DMS114 treated with DMSO at 0.1 percent for 48 hours (cell line): ENCODE measurements around the gene KRTAP5-2.
"Not testable (repeated sequence)": the region's sequence is repeated elsewhere in the genome, so short reads cannot be mapped to it uniquely, and the experiment has no call there.

Source experiments
- DNase-seq: peaks from one replicate; lab custom pipeline; 2025; ENCODE audit not compliant: unreplicated experiment; lab: John Stamatoyannopoulos, UW

Gene KRTAP5-2

DNA sequence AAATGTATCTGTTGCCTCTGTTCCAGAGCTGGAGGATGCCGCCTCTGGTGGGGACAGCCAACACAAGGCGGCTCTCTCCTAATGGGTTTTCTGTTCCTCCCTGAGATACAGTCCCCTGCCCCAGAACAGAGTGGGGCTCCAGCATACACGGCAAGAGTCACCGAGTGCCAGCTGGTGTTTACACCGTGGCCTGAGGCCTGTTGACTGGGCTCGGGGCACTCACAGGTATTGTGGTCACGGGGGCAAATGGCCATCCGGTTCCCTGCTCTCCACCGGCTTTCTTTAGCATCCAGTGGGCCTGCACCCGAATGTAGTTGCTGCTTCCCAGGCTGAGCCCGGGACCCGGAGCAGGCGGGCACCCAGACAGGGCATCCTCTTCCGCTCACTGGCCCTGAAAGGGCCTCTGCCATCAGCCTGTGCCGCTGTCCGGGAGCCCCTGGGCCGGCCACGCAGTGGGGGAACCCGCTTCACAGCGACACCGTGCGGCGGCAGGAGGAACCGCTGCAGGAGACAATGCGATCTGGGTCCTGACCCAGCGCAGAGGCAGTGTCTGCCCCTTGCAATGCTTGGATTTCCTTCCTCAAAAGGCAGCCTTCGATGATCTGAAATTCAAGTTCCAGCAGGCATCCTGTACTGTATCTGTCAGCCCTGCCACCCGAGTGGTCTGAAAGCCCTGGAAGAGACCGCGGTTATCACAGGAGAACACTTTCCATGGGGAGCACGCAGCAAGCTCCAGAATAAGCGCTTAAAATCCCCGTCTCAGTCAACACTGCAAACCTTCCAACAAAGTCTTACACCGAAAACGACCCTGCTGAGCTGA lies 30.6 kb upstream of the KRTAP5-2 start:
- no peak for DNase-seq

DNA sequence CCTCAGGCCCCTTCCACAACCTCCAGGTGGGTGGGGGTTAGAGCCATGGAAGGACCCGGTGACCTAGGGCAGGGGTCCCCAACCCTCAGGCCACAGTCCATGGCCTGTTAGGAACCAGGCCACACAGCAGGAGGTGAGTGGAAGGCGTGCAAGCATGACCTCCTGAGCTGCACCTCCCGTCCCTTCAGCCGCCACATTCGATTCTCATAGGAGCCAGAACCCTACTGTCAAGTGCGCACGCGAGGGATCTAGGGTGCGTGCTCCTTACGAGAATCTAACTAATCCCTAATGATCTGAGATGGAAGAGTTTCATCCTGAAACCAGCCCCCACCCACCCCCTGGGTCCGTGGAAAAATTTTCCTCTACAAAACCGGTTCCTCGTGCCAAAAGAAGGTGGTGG lies 27.4 kb upstream of the KRTAP5-2 start:
- DNase-seq, result no peak

DNA sequence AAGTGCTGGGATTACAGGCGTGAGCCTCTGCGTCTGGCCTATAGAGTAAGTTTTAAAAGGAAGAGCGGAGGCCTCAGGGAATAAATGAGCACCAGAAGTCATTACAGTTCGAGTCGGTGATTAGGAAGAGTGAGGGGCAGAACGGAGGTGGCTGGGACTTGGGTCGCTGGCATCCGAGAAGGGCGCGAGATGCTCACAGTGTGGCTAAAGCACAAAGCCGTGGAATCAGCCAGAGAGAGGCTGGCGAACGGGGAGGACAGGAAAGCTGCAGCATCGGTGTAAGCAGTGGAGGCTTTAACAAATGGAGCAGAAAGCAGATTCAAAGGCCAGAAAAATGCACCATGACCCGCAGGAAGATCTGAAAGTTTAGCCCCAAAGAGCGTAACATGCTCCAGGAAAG lies 26.5 kb upstream of the KRTAP5-2 start:
- DNase-seq, result no peak

DNA sequence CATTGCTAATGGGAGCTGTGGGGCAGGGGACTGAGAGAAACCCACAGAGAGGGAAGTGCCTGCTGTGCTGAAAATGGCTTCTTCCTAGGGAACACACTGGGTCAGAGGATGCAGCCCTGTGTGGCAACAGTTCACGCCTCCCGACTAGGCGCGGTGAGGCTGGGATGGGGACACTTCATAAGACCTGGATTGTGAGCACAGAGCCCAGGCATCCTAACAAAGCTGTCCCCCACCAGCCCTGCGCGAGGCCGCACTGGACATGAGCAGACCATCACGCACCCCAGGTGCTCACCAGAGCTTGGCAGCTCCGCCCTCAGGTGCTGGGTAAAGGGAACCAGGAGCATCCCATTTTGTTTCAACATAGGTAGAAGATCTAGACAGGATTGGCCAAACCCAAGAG lies 25.6 kb upstream of the KRTAP5-2 start:
- DNase-seq, result no peak

DNA sequence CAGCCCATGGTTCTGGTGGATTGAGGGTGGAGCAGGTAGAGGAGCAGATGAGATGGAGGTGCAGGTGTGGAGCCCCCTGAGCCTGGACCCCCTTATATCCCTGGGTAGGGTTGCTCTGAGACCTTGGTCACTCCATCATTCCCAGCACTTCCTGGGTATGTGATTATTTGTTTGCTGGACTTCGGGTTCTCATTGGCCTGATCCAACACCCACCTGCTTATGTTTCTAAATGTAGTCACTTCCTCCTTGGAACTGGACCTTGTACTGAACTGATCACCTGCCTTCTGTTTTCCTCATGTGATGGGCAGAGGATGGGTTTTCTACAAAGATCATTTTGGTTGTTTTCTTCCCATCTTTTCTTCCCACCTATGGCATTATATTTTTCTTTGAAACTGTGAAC lies 24.0 kb upstream of the KRTAP5-2 start, which contains the start of gene KRTAP5-4:
Gene KRTAP5-4 (minus strand): TSS at position 53 of the 400 bp plus-strand sequence. CDS start 45 bp downstream, at position 8.
- no peak for DNase-seq

DNA sequence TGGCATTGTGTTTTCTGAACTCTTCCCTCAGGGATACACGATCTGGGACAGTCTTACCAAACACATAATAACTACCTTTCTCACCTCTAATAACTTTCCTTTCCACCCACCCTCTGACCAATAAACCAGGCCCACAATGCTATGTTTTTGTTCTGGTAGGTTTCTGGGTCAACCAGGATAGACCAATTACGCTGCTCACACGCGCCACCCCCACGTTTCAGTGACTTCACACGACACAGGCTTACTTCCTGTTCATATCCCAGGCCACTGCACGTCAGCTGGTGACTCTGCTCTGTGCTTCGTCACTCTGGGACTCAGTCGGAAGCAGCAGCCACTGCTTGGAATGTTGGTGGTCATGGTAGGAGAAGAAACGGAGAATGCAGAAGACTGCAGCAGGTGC lies 21.4 kb upstream of the KRTAP5-2 start:
- DNase-seq, result no peak

DNA sequence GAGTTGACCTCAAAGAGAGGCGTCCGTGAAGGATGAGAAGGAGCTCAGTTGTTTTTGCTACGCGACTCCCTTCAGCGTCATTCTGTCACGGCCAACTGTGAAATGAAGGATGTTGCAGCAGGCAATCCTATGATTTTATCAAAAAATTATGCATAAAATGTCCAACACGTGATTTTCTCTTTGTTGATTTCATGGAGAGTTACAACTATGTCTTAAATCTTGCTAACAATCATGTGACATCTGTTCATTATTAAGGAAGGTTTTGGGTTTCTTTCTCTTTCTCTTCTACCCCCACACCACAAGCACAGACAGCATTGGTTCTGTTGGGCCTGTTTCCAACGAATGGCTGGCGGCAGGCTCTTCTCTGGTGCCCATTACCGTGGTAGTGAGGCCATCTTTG lies 20.1 kb upstream of the KRTAP5-2 start:
- DNase-seq, result no peak

DNA sequence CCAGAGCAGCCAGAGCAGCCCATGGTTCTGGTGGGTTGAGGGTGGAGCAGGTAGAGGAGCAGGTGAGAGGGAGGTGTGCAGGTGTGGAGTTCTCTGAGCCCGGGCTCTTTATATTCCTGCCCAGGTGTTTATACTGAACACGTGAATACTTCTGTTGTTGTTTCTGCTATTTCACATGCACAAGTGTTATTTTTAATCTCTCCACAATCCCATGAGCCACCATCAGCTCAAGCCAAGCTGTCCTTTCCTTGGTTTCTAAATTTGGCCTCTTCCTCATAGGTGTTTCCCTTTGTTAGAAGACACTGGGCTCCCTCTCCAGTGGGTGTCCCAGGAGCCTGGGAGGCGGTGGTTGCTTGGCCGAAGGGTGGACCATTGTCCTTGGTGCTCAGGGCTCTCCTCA lies 10.3 kb upstream of the KRTAP5-2 start, which contains the start of gene KRTAP5-3:
Gene KRTAP5-3 (minus strand): TSS at position 101 of the 400 bp plus-strand sequence. CDS start 78 bp downstream, at position 23.
- no peak for DNase-seq

DNA sequence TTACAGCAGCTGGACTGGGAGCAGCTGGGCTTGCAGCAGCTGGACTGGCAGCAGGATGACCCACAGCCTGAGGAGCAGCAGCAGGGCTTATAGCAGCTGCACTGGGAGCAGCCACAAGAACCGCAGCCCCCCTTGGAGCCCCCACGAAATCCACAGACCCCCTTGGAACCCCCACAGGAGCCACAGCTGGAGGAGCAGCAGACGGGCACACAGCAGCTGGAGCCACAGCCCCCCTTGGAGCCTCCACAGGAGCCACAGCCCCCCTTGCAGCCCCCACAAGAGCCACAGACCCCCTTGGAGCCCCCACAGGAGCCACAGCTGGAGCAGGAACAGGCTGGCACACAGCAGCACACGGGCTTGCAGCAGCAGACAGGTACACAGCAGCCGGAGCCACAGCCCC lies 9.8 kb upstream of the KRTAP5-2 start:
- DNase-seq, result not testable (repeated sequence)

DNA sequence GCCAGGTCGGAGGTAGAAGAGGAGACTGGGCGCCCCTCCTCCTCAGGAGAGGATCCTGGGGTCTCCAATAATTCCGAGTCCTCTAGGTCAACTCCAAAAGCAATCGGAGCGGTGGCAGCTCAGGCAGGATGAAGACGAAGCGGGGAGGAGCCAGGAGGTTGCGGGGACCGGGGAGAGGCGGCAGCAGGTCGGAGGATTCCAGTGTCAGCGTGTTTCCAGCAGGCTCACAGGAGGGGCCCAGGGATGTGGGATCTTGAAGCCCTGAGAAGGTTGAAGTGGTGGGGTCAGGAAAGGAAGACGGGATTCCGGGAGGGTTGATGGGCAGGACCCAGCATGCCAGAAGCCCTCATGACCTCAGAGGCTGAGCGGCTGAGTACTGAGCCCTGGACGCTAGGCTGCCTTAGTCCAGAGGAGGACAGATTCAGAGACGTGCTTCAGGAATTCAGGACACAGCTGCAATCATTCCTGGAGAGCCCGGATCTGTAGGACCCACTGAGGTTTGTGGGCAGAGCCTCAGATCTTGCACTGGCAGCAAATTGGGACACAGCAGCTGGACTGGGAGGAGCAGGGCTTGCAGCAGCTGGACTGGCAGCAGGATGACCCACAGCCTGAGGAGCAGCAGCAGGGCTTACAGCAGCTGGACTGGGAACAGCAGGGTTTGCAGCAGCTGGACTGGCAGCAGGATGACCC lies 9.2 kb upstream of the KRTAP5-2 start:
- not testable (repeated sequence) for DNase-seq

DNA sequence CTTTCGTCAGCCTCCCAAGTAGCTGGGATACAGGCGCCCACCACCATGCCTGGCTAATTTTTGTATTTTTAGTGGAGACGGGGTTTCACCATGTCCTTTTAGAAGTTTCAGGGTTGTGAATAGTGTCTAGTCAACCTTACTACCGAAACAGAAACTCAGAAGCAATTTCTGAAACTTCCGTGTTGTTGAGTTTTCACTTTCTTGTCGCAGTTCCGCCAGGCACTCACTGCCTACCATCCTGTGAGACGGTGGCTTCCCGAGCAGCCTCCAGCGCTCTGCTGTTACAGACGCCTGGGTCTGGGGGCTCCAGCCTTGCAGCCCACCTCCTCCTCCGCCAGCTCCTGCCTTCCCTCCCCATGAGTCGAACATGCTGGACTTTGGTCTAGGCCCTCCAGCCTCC lies 7.8 kb upstream of the KRTAP5-2 start:
- not testable (repeated sequence) for DNase-seq

DNA sequence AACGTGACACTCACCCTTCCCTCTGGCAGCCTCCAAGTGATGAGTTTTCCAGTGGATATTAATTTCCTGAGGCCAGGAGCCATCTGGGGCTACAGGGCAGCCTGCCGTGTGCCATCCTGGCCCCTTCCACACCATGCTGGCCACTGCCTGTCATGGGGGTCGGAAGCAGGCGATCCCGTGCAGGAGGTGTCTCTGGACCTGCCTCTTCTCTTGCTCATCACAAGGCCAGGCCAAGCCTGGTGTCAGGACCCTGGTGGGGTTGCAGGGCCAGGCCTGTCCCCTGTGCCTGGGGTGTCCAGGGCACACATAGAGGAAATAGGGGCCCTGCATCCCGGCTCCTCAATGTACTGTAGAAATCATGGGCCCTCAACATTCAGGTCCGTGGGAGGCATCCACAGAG lies 6.6 kb upstream of the KRTAP5-2 start:
- DNase-seq, result no peak

DNA sequence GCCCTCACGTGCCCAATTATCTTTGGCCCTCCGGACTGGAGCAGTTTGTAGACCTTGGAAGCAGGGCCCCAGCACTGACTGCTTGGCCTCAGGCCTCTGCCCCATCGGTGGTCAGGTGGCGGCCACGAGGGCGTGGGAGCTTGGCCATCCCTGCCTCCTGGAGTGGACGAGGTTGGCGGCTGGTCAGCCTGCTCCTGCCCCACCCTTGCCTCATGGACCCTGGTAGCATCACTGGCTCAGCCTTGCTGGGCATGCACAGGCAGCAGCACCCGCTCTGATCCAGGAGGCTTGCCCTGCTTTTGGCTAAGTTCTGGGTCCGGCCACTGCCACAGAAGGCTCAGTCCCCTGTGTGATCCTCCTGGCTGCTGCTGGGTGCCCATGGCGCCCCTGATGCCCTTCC lies 6.1 kb upstream of the KRTAP5-2 start:
- no peak for DNase-seq

DNA sequence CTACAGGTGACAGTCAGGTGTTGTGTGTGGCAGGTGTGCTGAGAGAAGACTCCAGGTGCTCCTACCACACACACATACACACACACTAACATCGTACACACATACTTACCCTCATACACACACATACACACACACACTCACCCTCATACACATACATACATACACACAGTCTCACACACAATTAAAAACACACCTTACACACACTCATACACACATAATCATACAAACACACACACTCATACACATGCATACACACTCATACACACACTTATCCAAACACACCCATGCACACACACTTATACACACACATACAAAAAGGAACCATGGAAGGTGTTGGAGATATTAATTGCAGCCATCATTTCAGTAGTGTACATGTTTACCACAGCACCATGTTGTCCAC lies 5.5 kb upstream of the KRTAP5-2 start:
- DNase-seq, result no peak

DNA sequence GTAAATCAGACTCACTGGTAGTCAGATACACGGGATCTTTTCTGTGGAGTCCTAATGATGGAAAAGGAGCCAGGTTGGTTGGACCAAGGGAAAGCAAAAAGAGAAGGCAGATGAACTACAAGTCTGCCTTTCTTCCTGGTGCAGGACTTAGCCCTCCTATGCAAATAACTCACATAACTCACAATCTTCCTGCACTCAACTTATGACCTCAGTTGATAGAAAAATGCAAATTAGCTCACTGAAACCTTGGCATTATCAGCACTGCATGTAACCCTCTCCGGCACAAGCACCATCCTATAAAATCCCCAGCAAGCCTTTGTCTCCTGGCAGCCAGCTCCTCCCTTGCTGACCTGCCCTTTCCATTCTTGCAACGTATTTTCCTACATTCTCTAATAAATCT lies 3.6 kb upstream of the KRTAP5-2 start:
- DNase-seq, result not testable (repeated sequence)

DNA sequence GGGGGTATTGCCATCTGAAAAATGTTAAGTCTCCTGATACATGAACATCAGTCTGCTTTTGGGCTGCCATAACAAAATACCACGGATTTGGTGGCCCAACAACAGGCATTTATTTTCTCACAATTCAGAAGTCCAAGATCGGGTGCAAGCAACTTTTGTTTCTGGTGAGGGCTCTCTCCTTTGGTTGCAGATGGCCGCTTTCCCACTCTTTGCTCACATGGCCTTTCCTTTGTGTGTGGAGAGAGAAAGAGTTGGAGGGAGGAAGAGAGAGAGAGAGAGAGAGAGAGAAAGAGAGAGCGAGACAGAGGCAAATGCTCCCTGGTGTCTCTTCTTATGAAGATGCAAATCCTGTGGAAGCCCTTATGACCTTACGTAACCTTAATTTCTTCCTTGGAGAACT lies 2.5 kb upstream of the KRTAP5-2 start:
- DNase-seq, result no peak

DNA sequence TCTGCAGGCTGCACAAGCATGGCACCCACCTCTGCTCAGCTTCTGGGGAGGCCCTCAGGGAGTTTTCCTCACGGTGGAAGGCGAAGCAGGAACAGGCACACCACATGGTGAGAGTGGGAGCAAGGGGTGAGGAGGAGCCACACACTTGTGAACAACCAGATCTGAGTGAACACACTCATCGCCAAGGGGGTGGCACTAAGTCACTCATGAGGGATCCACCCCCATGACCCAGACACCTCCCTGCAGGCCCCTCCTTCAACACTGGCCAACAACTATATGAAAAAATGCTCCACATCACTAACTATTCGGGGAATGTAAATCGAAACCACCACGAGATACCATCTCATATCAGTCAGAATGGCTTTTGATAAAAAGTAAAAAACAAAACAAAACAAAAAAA lies 722 bp upstream of the KRTAP5-2 start:
- no peak for DNase-seq

DNA sequence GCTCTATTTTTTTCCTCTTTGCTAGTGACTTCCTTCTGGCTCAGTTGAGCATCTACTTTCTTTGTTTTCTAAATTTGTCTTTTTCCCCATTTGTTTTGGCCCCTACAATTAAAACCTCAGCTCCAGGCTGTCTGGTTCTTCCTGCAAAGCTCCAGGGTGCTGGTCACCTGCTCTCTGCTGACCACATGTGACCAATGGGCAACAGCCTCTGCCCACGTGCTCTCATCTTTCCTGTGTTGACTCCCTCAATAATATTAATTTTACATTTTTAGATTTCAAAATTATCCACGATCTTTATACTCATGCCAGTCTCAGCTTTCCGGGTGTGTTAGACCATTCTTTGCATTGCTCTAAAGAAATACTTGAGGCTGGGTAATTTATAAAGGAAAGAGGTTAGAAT lies 312 bp upstream of the KRTAP5-2 start:
- DNase-seq, result not testable (repeated sequence)

DNA sequence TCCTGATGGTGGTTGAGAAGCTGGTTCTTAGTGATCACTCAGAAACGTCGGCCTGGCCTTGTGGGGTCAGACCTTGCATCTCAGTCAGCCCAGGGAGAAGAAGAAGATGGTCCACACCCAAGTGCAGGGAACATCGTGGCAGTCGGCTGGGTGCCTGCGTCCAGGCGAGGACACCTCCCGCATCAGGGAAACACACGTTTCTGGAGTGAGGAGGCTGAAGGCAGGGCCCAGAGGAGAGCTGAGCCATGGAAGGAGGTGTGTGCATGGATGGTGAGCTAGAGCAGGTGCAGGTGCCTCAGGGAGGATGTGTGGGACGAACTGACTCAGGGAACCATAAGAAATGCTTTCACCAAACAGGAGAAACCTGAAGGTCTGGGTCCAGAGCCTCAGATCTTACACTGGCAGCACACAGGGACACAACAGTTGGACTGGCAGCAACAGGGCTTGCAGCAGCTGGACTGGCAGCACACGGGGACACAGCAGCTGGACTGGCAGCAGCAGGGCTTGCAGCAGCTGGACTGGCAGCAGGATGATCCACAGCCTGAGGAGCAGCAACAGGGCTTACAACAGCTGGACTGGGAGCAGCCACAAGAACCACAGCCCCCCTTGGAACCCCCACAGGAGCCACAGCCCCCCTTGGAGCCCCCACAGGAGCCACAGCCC lies 632 bp downstream of the KRTAP5-2 start:
- no peak for DNase-seq

DNA sequence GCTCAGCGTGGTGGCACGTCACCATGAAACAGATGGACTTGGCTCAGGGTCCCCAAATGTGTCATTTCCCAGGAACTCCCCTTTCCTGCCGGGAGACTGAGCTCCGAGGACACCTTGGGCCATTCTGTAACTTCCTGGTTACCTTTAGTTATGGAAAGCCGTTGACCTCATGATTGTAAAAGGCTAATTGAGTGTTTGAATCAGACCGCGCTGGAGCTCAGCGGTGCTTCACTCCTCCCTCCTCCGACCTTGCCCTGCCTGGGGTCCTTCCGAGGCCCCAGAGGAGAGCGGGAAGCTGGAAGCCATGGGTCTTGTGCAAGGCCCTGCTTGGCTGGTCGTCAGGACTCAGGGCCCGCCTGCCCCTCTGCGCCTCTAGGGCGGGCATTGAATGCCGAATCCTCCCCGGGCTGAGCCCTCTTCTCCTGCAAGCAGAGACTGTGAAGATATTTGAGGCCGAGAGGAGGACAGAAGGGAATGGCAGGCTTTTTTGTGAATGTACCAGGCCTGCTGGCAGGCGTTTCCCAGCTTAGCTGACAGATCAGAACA lies 1.4 kb downstream of the KRTAP5-2 start:
- DNase-seq, result not testable (repeated sequence)

DNA sequence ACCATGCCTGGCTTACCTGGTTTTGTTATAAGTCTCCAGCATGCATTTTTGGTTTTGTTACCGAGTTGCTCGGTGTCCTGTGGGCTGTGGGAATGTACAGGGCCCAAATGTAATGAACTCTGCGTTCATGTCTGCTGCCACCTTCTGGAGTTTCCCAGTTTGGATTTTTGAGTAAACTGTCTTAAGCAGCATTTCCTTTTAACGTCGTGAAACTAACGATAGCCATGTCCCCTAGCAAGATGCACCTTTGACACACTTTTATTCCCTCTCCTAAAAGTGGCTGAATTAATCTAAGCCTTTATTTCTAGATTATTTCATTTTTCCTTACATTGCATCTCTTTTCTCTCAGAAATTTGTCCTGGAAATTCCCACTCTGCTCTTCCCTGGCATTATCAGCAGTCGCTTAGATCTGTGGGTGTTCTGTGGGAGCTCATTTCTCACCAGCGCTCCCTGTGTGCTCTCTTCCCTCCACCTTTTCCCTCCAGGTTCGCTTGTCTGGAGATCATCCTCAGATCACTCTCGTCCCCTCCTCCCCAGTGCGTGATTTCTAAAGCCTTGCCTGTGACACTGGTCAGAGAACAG lies 2.0 kb downstream of the KRTAP5-2 start:
- DNase-seq, result not testable (repeated sequence)
